SIG-M5 treated with dmso at 0.1 percent for 504 hours (cell line): ENCODE data around the gene SRGAP3.
"Not testable (repeated sequence)": the region's sequence is repeated elsewhere in the genome, so short reads cannot be mapped to it uniquely, and the experiment has no call there.

Source experiments
- DNase-seq: peaks from one replicate; lab custom pipeline; 2025; ENCODE audit not compliant: unreplicated experiment; lab: John Stamatoyannopoulos, UW

Gene SRGAP3

GRCh38 chr3:9098716-9099675 lies 150.4 kb downstream of the SRGAP3 start:
- DNase-seq = peak; percentile 54

DNA sequence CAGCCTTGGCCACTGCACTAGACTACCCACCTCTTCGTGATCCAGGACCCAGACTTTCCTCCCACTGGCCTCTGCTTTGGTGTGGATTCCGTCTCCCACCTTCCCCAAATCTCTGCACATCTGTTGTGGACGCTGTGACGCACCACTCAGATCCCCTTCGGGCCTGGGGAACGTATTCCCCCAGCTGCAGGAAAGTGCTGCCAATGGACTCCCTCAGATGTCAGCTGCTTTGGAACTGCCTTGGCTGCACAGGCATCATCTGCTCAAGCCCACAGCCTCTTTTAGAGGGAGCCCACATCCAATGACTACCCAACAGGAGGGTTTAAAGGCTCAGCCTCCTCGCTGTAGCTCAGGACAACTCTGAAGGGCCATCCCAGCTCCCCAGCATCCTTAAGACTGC lies 152.0 kb downstream of the SRGAP3 start:
- no peak for DNase-seq

DNA sequence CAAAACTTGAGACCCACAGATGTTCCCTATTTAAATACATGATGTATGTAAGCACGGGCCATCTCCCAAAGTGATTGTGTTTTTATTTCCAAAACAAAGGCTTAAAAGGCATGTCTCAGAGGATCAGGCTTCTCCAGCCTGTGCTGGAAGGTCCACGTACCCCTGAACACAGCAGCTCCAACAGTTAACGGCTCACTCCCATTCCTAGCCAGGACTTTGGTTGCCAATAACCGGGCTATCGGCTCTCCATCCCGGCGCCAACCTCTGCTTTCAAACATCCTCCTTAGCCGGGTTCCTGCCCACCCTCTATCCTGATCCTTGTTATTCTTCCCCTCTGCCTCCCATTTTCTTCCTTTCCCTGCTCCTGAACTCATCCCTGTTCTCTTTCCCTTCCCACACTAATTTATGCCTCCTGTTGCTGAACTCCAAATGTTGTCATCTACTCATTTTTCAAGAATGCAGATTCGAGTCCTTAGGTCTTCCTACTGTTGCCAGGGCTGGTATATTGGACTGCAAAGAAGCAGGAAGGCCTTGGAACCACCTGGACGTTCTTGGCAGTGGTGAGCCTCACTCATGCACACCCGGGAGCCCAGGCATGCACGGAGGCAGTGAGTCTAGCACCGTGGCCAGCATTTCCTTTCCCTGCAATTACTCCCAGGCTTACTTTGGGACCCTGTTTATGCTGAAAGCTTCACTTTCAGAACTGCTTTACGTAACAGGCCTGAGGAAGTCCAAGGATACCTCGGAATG lies 157.8 kb downstream of the SRGAP3 start:
- no peak for DNase-seq

- DNase-seq = no peak
Observed at GRCh38 chr3:9088441-9089353, 160.7 kb downstream of the SRGAP3 start.

DNA sequence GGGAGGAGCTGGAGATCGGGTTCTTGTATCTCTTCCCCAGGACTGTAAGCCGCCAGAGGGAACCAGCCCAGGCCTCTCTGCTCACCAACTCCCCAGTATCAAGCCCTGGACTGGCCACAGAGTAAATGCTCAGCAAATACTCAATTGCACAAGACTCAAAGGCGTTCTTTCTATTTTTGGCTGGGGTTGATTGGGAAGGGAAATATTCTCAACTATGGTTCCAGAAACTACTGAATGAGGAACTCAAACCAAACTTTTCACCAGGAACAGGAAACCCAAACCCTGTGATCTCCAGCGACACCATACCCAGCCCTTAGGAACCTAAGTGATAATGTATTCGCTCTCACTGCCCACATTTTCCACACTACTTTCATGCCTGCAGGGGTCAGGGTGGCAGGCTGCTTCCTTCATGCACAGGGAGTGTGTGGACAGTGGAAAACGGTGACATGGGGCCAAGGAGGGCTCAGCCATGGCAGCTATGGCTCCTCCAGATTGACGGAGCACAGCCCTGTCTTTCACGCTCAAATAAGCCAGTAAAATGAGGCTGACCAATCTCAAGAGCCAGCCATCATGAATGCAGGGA lies 161.5 kb downstream of the SRGAP3 start:
- DNase-seq = peak; percentile 73

DNA sequence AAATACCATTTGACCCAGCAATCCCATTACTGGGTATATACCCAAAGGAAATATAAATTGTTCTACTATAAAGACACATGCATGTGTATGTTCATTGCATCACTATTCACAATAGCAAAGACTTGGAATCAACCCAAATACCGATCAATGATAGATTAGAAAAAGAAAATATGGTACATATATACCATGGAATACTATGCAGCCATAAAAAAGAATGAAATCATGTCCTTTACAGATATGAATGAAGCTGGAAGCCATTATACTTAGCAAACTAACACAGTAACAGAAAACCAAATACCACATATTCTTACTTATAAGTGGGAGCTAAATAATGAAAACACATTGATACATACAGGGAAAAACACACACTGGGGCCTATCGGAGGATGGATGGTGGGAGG lies 164.0 kb downstream of the SRGAP3 start:
- not testable (repeated sequence) for DNase-seq

DNA sequence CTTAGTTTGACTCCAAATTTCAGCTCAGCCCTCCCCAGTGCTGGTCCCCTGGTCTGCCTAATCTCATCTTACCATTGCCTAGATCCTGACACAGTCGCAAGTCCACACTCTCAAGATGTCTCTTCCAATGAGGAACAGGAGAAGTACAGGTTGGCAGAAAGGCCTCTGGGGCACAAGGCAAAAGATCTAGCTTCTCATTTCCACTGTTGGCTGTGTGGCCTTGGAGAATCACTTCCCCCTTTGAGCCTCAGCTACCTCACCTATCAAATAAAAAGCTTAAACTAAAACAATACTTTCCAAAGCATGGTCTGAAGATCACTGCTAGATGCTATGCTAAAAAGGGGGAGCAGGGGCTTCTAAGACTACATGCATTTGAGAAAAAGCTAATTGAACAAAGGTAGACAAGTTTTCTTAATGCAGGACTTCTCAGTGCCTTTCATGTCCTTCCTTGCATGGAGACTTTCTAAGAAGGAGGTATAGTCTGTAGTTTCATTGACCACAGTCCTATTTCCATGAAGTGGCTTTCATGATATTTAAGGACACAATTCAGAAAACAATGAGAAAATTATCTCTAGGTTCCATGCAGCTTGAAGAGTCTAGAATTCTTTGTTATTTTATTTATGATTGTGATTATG lies 168.1 kb downstream of the SRGAP3 start:
- no peak for DNase-seq

- no peak for DNase-seq
Observed at GRCh38 chr3:9080163-9080562, 169.3 kb downstream of the SRGAP3 start.

- no peak for DNase-seq
Observed at GRCh38 chr3:9079676-9080075, 169.8 kb downstream of the SRGAP3 start.

DNA sequence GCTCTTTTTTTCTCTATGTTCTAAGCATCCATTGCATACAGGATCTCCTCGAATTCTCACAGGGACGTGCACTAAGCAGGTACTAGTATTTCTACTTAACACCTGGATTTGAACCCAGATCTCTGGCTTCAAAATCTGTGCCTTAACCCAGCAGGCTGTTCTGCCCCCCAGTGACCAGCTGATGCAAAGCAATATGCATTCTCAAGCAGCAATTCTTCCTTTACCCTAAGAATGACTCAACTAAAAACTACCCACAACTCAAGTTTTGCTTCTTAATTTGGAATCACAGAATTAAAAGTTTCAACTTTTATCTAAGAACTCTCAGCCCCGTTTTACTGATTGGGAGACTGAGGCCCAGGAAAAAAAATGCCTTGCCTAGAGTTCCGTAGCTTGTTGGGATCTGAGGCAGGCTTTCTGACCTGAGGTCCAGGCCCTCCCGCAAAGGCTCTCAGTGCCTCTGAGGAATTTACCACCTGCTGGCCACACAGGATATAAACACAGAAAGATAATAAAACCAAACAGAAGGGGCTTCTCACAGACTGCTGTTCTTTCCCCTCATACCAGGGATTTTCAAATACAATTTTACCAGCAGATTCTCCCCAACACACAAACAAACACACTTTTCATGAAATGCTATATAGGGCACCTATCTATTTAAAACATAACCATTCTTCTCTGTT lies 170.7 kb downstream of the SRGAP3 start:
- DNase-seq = no peak

GRCh38 chr3:9077029-9077428 lies 172.4 kb downstream of the SRGAP3 start:
- DNase-seq = no peak

- DNase-seq = no peak
Observed at GRCh38 chr3:9075762-9076161, 173.7 kb downstream of the SRGAP3 start.

DNA sequence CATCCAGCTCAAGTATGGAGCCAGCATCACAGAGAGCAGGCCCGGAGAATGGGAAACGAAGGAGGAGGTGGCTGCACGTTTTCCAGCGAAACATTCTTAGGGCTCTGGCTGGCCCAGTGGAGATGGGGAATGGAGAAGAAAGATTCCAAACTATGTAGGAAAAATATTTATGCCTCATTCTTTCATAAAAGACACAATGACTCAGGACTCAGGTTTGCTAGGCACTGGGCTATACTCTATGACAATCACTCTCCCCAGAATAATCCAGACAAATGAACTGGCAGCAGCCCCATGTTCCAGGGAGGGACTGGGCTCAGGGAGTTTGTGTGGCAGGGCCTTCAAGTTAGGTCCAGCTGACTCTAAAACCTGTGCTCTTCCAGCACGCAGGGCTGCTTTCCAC lies 175.4 kb downstream of the SRGAP3 start:
- DNase-seq = no peak

DNA sequence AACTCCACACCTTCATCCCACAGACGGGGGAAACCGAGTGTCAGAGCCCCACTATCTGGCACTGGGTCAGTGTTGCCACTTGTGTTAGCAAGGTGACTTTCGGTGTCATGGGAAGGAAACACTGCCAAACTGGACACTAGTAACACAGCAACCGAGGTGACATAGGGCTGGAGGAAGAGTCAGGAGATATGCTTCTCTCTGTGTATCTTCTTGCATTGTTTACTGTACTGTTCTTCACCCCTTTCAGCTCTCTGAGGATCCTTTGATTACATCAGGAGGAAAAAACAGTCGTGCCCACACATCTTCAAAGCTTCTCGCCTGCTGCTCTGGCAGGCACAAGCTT lies 176.8 kb downstream of the SRGAP3 start:
- no peak for DNase-seq

GRCh38 chr3:9071936-9072666 lies 177.3 kb downstream of the SRGAP3 start:
- no peak for DNase-seq

DNA sequence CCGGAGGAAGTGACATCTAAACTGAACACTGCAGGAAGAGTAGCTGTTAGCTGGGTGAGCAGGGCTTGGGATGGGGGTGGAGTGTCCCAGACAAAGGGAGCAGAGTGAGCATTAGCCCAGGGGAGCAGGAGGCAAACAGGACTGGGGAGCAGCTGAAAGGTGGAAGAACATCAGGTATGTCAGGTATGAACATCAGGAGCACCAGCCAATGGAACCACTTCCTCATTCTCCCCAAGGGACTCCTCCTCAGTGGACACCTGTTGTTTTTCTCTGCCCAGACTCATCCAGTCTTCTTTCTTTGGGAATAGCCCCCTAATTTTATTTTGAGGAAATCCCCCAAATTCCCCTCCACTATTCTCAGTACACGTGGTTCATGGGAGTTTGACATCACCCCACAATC lies 178.5 kb downstream of the SRGAP3 start:
- no peak for DNase-seq

- no peak for DNase-seq
Observed at GRCh38 chr3:9069971-9070370, 179.5 kb downstream of the SRGAP3 start.

- no peak for DNase-seq
Observed at GRCh38 chr3:9068051-9068450, 181.4 kb downstream of the SRGAP3 start.

DNA sequence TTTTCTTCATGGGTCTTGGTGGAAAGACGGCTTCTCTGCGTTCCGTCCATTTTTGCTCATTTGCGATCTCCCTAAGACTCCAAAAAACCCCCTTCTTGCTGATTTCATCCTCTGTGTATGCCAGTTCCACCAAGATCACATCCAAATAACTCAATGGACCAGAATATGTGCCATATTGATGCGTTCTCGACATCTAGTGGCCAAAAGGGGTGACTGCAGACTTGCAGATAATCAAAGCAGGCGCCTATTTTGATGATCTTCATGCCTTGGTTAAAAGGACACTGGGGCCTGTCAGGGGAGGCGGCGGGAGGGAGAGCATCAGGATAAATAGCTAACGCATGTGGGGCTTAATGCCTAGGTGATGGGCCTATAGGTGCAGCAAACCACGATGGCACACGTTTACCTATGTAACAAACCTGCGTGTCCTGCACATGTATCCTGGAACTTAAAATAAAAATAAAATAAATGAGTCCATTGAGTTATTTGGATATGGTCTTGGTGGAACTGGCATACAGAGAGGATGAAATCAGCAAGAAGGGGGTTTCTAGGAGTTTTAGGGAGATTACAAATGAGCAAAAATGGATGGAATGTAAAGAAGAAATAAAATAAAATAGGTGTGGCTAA lies 182.0 kb downstream of the SRGAP3 start:
- peak; percentile 71 for DNase-seq
